Sigmoid colon (tissue), 7 donors: Measurements from ENCODE around the gene APLNR. TPM values are rescaled to one million over a fixed set of nuclear protein-coding genes. Genes with fewer than 3 reads are reported as not detected.

Experiments used
- DNase-seq: peaks from one replicate; pipeline ENCODE4 v3.0.0-alpha.2; 2019
- H3K27ac ChIP-seq, 4 donors: fragments of 200-600 bp; sonication (generic); one replicate each; pipeline ENCODE4 v1.5.1; 2016 to 2019; ENCODE audit warnings: mild to moderate bottlenecking in 1 of 4
- H3K27me3 ChIP-seq, 3 donors: fragments of 200-600 bp; sonication (generic); one replicate each; pipeline ENCODE4 v1.5.1; 2019; ENCODE audit warnings: mild to moderate bottlenecking in 1 of 3
- H3K36me3 ChIP-seq, 4 donors: fragments of 200-600 bp; sonication (generic); one replicate each; pipeline ENCODE4 v1.5.1; 2016 to 2019
- H3K4me1 ChIP-seq, 4 donors: fragments of 200-600 bp; sonication (generic); one replicate each; pipeline ENCODE4 v1.5.1; 2017 to 2019
- H3K4me3 ChIP-seq, 4 donors: fragments of 200-600 bp; sonication (generic); one replicate each; pipeline ENCODE4 v1.5.1; 2017 to 2019; ENCODE audit warnings: mild to moderate bottlenecking in 2 of 4, moderate library complexity in 1 of 4
- H3K9me3 ChIP-seq, 4 donors: fragments of 200-600 bp in 3 of 4; sonication (generic) in 3 of 4; one replicate each; pipeline versions ENCODE4 v1.5.1 to v1.6.1; 2013 to 2019
- EP300 ChIP-seq, 4 donors: sonication (generic); formaldehyde crosslinking; IDR thresholded peaks; one replicate each; pipeline ENCODE4 v1.6.1; 2017; ENCODE audit warnings: antibody characterized with exemption in 4 of 4
- POLR2A ChIP-seq, 2 donors: fragments of 450-650 bp; IDR thresholded peaks; one replicate each; pipeline ENCODE4 v1.6.1; 2016; ENCODE audit warnings: antibody characterized with exemption in 2 of 2, mild to moderate bottlenecking in 2 of 2, moderate library complexity in 2 of 2
- POLR2AphosphoS5 ChIP-seq, 4 donors: sonication (generic); formaldehyde crosslinking; IDR thresholded peaks; one replicate each; pipeline ENCODE4 v1.6.1; 2017; ENCODE audit warnings: antibody characterized with exemption in 4 of 4
- WGBS, 2 donors: extraction: QIAGEN DNeasy Blood & Tissue Kit; methylation state at CpG; one replicate each; pipeline ENCODE4 v1.1.7; 2013; 5-methylcytosine and 5-hydroxymethylcytosine counted together
- intact Hi-C: fragments of 100-400 bp; cut with DNase I; formaldehyde crosslinking; loops from one replicate; pipeline ENCODE4 v1.15.1; 2023
- polyA plus RNA-seq, 3 donors: library from polyadenylated mRNA; stranded (reverse); fragments of 200-250 nt; gene quantifications; one replicate each; pipeline ENCODE4 v1.2.3, GENCODE V29; 2013
- total RNA-seq, 4 donors: library from RNA; depleted of rRNA; stranded (reverse); fragments of >200 nt; gene quantifications; one replicate each; pipeline ENCODE4 v1.1.0, GENCODE V29; 2016
- TF ChIP-seq, protein P1 (sequence below), 4 experiments: fragments of 450-650 bp in 3 of 4; fragments of 200-600 bp in 1 of 4; IDR thresholded peaks; one replicate each; pipeline ENCODE4 v1.5.1; 2016 to 2019; ENCODE audit warnings: antibody characterized with exemption in 4 of 4, mild to moderate bottlenecking in 3 of 4, moderate library complexity in 2 of 4
- donor health status: healthy with polysubstance abuse.
- donor health status: Bipolar disorder and iron deficiency.
- donor health status: healthy.

Gene APLNR
- total and polyA plus RNA-seq, 7 donors, result under 0.01 to 2.6 (median 0.71) TPM

DNA sequence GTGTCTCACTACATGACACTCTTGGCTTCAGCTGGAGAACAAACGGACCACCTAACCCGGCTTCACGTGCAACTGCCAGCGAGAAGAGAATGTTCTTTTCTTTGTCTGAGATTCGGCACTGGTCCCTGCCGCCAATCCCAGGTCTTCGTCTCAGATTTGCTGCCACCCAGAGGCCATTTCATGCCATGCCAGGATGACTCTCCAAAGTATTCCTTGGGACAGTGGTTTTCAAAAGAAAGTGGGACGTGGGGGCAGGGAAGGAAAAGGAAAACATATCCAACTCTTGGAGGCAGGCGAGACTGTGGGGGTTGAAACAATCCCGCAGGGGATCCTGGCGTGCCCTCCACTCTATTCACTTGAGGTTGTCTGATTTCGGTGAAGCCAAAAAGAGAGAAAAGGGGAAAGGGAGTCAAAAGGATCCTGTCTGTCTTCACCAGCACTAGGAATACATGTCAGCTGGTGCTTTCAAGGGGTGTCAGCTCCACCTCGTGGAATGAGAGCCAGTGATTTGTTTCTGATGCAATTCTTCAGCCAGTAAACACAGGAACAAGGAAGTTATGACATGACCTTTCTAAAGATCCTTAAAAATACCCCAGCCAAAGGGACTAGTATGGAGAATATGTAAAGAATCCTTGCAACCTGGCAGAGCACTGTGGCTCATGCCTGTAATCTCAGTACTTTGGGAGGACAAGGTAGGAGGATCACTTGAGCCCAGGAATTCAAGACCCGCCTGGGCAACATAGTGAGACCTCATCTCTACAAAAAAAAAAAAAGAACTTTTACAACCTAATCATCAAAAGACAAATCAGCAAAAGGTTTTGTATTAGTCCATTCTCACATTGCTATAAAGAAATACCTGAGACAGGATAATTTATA, 41.0 kb upstream of the APLNR start:
- no peaks in the 10 kb centered on the region for H3K36me3 ChIP-seq
- H3K9me3 ChIP-seq, result peaks cover 0 to 6% (median 0%) of the 10 kb centered on the region in 4 donors
- no peaks in the 10 kb centered on the region for H3K27me3 ChIP-seq
- intact Hi-C loops, result no loop called here
- H3K27ac ChIP-seq, result peak overlapping the region; percentile 17 to 75 (median 36)
- DNase-seq, result peak; percentile 83
- no peak for TF ChIP-seq POLR2A (IDR thresholded peaks at IDR 0.05)
- TF ChIP-seq EP300 (IDR thresholded peaks at IDR 0.05), result no peak
- no peak for TF ChIP-seq POLR2AphosphoS5 (IDR thresholded peaks at IDR 0.05)
- TF ChIP-seq, protein P1, sequence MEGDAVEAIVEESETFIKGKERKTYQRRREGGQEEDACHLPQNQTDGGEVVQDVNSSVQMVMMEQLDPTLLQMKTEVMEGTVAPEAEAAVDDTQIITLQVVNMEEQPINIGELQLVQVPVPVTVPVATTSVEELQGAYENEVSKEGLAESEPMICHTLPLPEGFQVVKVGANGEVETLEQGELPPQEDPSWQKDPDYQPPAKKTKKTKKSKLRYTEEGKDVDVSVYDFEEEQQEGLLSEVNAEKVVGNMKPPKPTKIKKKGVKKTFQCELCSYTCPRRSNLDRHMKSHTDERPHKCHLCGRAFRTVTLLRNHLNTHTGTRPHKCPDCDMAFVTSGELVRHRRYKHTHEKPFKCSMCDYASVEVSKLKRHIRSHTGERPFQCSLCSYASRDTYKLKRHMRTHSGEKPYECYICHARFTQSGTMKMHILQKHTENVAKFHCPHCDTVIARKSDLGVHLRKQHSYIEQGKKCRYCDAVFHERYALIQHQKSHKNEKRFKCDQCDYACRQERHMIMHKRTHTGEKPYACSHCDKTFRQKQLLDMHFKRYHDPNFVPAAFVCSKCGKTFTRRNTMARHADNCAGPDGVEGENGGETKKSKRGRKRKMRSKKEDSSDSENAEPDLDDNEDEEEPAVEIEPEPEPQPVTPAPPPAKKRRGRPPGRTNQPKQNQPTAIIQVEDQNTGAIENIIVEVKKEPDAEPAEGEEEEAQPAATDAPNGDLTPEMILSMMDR (IDR thresholded peaks at IDR 0.05), result peak; percentile 40 to 78 (median 68)
- peaks cover 0 to 14% (median 7%) of the 10 kb centered on the region in 4 donors for H3K4me1 ChIP-seq
- 8 to 11% methylated on average over 14 of the region's 14 CpGs for WGBS, 2 donors
- H3K4me3 ChIP-seq, result no peak overlapping the region

DNA sequence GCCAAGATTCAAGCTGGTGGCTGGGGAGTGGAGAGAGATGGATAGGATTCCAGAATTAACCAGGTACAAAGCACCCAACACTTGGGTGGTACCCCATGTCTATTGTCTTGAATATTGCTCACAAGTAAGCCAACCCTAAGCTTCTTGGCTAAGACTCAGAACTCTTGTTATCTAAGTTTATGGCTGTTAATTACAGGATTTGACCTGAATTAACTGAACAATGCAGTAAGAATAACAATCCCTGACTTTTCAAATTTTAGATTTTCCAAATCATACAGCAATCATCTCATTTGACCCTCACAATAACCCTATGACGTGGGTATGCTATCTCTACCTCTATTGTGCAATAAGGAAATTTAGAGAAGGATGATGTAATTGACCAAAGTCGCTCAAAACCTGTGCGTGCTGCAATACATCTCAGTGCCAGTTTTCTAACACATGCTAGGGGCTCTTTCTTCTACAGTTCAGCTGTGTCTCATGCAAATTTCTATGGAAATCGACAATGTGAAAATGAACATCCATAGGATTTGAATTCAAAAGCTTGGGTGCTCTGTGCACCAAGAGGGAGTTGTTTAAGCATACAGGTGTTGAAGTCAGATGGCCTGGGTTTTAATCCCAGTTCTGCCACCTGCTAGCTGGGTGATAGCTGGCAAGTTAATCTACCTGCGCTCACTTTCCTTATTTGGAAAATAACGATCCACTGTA, 40.1 kb upstream of the APLNR start:
- intact Hi-C loops, result no loop called here
- no peak overlapping the region for H3K4me3 ChIP-seq
- peak overlapping the region in 3 of 4 donors; percentile 15 to 75 (median 17) for H3K27ac ChIP-seq

GRCh38 chr11:57276169-57276970, 39.3 kb upstream of the APLNR start:
- intact Hi-C loops, result no loop called here
- TF ChIP-seq POLR2AphosphoS5 (IDR thresholded peaks at IDR 0.05) (no peak), POLR2A (IDR thresholded peaks at IDR 0.05) (no peak), EP300 (IDR thresholded peaks at IDR 0.05) (no peak)
- TF ChIP-seq, protein P1 (IDR thresholded peaks at IDR 0.05), result no peak
- H3K4me1 ChIP-seq, result peaks cover 0 to 14% (median 7%) of the 10 kb centered on the region in 4 donors

More for the DNA sequence above, 40.1 kb upstream of the APLNR start:
- TF ChIP-seq POLR2A (IDR thresholded peaks at IDR 0.05) (no peak), EP300 (IDR thresholded peaks at IDR 0.05) (no peak), POLR2AphosphoS5 (IDR thresholded peaks at IDR 0.05) (no peak)
- TF ChIP-seq, protein P1 (IDR thresholded peaks at IDR 0.05), result no peak
- Histone ChIP-seq H3K27me3 (no peaks in the 10 kb centered on the region), H3K9me3 (peaks cover 0 to 6% (median 0%) of the 10 kb centered on the region in 4 donors), H3K36me3 (no peaks in the 10 kb centered on the region), H3K4me1 (peaks cover 0 to 14% (median 7%) of the 10 kb centered on the region in 4 donors)
- WGBS, 2 donors, result 18 to 58% methylated on average over 6 of the region's 6 CpGs
- no peak for DNase-seq

GRCh38 chr11:57275582-57275981, 38.5 kb upstream of the APLNR start:
- no peak for TF ChIP-seq POLR2A (IDR thresholded peaks at IDR 0.05)
- TF ChIP-seq, protein P1 (IDR thresholded peaks at IDR 0.05), result no peak
- no peak for TF ChIP-seq POLR2AphosphoS5 (IDR thresholded peaks at IDR 0.05)
- no peak for TF ChIP-seq EP300 (IDR thresholded peaks at IDR 0.05)

More at GRCh38 chr11:57276169-57276970, 39.3 kb upstream of the APLNR start:
- no peak for DNase-seq
- peak overlapping the region in 2 of 4 donors; percentile 15 to 75 for H3K27ac ChIP-seq
- no peaks in the 10 kb centered on the region for H3K27me3 ChIP-seq
- no peaks in the 10 kb centered on the region for H3K36me3 ChIP-seq
- peaks cover 0 to 6% (median 0%) of the 10 kb centered on the region in 4 donors for H3K9me3 ChIP-seq
- H3K4me3 ChIP-seq, result no peak overlapping the region
- WGBS, 2 donors, result 44 to 71% methylated on average over 3 of the region's 3 CpGs

More at GRCh38 chr11:57275582-57275981, 38.5 kb upstream of the APLNR start:
- H3K27ac ChIP-seq, result peak overlapping the region in 2 of 4 donors; percentile 40 to 44
- no peak overlapping the region for H3K4me3 ChIP-seq
- H3K36me3 ChIP-seq, result no peaks in the 10 kb centered on the region
- no peak for DNase-seq
- peaks cover 0 to 6% (median 0%) of the 10 kb centered on the region in 4 donors for H3K9me3 ChIP-seq
- WGBS, 2 donors, result 59 to 77% methylated on average over 3 of the region's 3 CpGs
- no peaks in the 10 kb centered on the region for H3K27me3 ChIP-seq
- peaks cover 0 to 14% (median 7%) of the 10 kb centered on the region in 4 donors for H3K4me1 ChIP-seq
- intact Hi-C loops, result no loop called here
